LNCaP clone FGC (cell line): ENCODE results near the gene RAPGEF3.

Source experiments
- DNase-seq: peaks from one replicate; pipeline ENCODE4 v3.0.0-alpha.2; 2011; ENCODE audit warnings: low read depth
- H3K4me3 ChIP-seq: 2 replicates; pipeline ENCODE4 v1.5.1; 2011; ENCODE audit warnings: mild to moderate bottlenecking, low read depth, low read length, control low read depth
- TF ChIP-seq, protein P1 (sequence below): IDR thresholded peaks from 2 replicates; pipeline ENCODE4 v1.5.1; 2012; ENCODE audit warnings: mild to moderate bottlenecking; ENCODE audit not compliant: control insufficient read depth, insufficient read depth; ENCODE audit errors: extremely low read depth

The RAPGEF3 gene

DNA sequence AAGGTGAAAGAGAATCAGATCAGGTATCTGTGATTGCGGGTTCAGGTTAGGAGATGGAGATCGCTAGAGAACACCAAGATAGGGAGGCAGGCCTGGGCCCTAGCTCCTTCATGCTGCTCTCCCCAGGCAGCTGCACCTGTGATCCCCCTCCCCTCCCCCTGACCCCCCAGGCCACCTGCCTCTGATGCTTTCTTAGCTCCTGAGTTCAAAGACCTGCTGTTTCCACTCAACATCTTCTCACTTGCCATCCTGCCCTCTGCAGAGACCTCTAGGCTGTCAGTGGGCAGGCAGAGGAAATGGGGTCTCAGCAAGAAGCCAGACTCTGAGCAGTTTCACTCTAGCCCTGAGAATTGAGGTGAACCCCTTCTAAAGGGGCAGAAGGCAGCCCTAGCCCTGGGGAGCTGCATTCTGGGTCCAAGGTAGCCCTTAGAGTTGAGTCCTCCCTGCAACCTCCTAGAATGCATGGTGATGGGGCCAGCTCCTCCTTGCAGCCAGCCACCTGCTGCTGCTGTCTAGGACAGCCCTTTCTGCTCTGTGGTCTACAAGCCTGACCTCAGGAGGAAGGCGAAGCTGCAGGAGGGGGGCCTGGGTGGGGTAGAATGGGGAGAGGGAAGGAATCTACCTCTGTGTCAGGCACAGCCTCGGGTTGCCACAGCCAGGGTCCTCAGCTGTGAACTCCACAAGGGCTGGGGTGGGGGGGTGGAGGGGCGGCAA, 8.0 kb upstream of the RAPGEF3 start:
- no peak overlapping the region for H3K4me3 ChIP-seq
- DNase-seq = no peak
- TF ChIP-seq, protein P1, sequence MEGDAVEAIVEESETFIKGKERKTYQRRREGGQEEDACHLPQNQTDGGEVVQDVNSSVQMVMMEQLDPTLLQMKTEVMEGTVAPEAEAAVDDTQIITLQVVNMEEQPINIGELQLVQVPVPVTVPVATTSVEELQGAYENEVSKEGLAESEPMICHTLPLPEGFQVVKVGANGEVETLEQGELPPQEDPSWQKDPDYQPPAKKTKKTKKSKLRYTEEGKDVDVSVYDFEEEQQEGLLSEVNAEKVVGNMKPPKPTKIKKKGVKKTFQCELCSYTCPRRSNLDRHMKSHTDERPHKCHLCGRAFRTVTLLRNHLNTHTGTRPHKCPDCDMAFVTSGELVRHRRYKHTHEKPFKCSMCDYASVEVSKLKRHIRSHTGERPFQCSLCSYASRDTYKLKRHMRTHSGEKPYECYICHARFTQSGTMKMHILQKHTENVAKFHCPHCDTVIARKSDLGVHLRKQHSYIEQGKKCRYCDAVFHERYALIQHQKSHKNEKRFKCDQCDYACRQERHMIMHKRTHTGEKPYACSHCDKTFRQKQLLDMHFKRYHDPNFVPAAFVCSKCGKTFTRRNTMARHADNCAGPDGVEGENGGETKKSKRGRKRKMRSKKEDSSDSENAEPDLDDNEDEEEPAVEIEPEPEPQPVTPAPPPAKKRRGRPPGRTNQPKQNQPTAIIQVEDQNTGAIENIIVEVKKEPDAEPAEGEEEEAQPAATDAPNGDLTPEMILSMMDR = no peak

DNA sequence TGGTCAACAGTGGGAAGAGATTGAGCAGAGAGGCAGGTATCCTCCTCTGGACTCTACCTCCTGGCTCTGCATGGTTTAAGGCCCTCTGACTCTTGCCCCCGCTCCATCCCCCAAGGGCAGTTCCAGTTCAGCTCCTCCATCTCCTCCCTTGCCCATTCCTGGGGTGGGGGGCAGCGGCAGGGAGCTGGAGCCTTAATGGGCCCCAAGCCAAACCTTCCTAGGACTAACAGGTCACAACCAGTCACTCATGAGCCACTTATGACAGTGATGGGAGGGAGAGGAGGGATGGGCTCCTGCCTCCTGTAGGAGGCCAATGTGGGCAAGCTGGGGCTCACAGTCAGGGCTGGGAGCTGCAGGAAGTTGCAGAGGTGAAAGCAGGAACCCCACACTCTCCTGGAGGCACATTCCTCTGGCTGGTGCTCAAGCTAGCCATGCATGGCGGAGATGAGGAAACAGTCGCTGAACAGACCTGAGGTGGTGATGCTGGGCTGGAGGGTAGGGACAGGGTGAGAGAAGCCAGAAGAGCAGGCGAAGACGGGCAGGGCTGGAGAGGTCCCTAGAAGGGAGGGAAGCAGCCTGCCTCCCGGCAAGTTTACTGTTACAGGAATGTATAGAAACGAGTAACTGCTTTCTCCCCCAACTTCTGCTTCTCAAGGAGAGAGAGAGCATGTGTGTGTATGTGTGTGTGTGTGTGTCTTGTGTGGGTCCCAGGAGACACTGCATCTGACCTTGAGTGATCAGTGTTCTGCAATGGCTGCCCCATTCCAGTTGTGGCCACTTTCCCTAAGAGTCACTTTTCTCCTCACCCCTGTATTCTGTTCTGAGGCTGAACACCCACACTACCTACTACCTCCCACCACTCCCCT, 5.0 kb upstream of the RAPGEF3 start:
- no peak overlapping the region for H3K4me3 ChIP-seq
- TF ChIP-seq, protein P1 = no peak
- no peak for DNase-seq

DNA sequence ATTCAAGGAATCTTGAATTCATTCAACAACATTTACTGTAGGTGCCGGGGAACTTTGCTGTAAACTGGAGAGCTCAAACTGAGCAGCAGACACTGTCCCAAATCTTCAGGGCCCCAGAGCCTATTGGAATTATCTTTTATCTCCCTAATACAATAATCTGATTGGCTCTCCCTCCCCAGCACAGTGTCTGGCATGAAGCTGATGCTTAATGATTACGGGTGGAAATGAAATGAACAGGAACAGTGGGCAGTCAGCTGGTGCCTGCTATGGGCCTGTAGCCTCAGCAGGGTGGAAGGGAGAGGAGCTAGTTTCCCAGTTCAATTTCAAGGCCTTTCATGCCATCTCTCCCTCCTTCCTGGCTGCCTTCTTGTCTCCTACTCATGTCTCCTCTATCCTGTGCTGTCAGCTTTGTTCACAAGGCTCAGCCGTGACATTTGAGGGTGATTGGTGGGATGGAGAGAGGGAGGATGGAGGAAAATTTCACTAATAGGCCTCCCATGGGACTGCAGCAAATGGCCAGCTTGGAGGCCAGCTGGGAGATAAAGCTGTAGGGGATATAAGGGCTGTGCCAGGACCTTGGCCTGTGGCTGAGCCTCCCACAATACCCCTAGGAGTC, 4.3 kb upstream of the RAPGEF3 start:
- DNase-seq = no peak
- TF ChIP-seq, protein P1 = no peak

DNA sequence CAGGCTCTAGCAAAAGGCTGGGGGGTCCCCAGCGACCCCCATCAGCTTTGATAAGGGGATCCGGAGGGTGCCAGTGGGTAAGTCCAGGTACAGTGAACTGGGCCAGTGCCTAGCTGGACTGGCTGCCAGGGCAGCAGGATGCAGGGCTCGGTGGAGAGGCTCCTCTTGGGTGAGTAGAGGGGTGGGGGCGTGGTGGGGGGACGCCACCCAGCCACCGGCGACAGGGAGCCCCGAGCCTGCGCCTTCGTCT, 171 bp downstream of the RAPGEF3 start:
- H3K4me3 ChIP-seq = peak overlapping the region; percentile 65
- DNase-seq = no peak
- TF ChIP-seq, protein P1 = no peak

More for the DNA sequence above, 4.3 kb upstream of the RAPGEF3 start:
- no peak overlapping the region for H3K4me3 ChIP-seq

DNA sequence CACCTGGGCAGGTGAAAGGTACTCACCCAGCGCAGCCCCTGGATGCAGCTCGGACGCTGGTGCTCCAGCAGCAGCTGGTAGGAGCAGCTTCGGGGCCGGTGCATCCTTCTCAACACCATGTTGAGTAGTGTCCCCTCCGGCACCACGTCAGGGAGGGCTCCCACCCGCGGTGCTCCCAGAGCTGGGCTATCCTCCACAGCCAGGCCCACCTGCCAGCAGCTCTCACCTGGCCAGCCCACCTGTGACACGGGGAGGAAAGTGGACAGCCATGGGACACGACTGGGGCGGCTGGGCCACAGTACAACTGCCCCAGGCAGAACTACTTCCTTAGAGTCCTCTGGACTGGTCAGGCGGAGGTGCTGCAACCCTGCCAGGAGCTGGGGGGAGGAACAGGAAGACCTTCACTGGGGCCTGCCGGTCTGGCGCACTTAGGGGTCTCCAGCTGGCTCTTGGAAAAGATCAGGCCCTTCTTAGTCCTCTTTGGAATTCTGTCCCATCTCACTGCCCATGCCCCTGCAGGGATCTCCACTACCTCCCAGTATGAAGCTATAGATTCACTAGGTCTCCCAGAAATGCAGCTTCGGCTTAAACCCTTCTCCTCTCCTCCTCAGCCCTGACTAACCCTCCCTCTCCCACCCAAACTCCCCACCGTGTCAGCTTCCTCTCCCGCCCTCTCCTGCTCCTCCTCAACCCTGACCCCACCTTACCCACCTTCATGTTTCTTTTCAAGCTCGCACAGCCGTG, 668 bp downstream of the RAPGEF3 start:
- TF ChIP-seq, protein P1 = no peak
- peak overlapping the region; percentile 65 for H3K4me3 ChIP-seq
- DNase-seq = no peak

DNA sequence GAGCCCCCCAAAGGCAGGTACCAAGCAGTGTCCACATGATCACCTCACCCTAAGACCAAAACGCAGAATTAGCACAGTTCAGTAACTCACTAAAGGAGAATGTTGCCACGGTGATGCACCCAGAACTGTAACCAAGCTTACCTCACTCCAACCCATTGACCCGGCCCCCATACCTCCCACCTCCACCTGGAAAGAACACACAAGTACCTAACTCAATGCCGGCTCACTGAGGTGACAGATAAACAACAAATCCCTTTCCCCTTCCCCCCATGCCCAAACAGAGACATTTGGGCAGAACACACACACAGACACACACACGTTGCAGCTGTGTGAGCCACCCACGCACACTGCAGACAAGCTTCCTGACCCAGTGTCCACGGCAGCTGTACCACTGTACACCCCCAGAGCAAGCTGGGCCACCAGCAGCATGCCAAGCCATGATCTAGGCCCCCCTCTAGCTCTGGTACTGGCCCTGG, 1.3 kb downstream of the RAPGEF3 start:
- no peak overlapping the region for H3K4me3 ChIP-seq
- DNase-seq = no peak
- TF ChIP-seq, protein P1 = no peak
